Glutamatergic neuron (in vitro differentiated cells): ENCODE measurements around the gene MAT2A. TPM values are rescaled to one million over a fixed set of nuclear protein-coding genes. Genes with fewer than 3 reads are reported as not detected.

Source experiments
- DNase-seq: peaks from one replicate; pipeline ENCODE4 v3.0.0; 2022
- H3K27ac Mint-ChIP-seq: one replicate; pipeline ENCODE4 v1.8.0; 2020; ENCODE audit warnings: mild to moderate bottlenecking, mixed read lengths, inconsistent platforms; ENCODE audit not compliant: unreplicated experiment
- H3K27me3 Mint-ChIP-seq: one replicate; pipeline ENCODE4 v1.8.0; 2020; ENCODE audit warnings: mild to moderate bottlenecking, moderate library complexity, mixed read lengths, inconsistent platforms; ENCODE audit not compliant: unreplicated experiment
- H3K36me3 Mint-ChIP-seq: one replicate; pipeline ENCODE4 v1.8.0; 2020; ENCODE audit warnings: mild to moderate bottlenecking, mixed read lengths, inconsistent platforms; ENCODE audit not compliant: unreplicated experiment
- H3K4me1 Mint-ChIP-seq: one replicate; pipeline ENCODE4 v1.8.0; 2020; ENCODE audit warnings: mild to moderate bottlenecking, low read depth, mixed read lengths, inconsistent platforms; ENCODE audit not compliant: unreplicated experiment
- H3K4me3 Mint-ChIP-seq: one replicate; pipeline ENCODE4 v1.8.0; 2020; ENCODE audit warnings: mild to moderate bottlenecking, mixed read lengths, inconsistent platforms; ENCODE audit not compliant: unreplicated experiment
- H3K9me3 Mint-ChIP-seq: one replicate; pipeline ENCODE4 v1.8.0; 2020; ENCODE audit warnings: mild to moderate bottlenecking, moderate library complexity, mixed read lengths, inconsistent platforms; ENCODE audit not compliant: unreplicated experiment
- total RNA-seq: library from RNA; stranded (reverse); fragmentation: NEBNext Ultra II Directional; extraction: Animal tissue kit (Norgen Biotek cat#: 25700); gene quantifications from one replicate; pipeline ENCODE4 v1.2.1, GENCODE V29; 2021; ENCODE audit not compliant: unreplicated experiment
- TF ChIP-seq, protein P1 (sequence below): fragments of 200-600 bp; sonication (generic); IDR thresholded peaks from one replicate; pipeline ENCODE4 v1.5.0; 2021; ENCODE audit not compliant: partially characterized antibody, unreplicated experiment

MAT2A gene
- total RNA-seq, 1 donor from 2014 or later = 302 TPM

DNA sequence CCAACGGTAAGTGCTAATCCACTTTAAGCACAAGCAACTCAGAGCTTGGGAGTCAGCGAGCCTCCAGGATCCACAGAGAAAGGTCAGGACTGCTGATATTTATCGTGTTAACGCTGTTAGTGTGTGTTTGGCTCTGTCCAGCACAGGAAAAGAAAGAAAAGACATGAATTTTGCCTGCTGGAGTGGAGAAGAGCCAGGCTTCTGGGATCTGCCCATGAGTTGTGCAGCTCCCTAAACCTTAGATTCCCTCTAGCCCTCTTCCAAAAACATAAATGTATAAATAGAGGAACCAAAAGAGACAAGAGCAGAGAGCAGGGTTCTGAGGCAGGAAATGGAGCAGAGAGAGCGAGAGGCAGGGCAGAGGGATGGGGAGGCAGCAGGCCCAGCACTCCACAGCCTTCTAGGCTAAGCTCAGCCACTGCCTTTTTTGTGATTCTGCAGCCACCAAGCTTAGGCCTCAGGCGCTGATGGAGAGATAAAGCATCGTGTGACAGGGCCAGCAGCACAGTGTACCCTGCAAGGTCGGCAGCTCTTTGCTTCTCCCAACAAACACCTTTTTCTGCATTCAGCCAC, 14.5 kb upstream of the MAT2A start:
- Mint-ChIP-seq H3K4me3 (no peak overlapping the region), H3K9me3 (no peaks in the 10 kb centered on the region), H3K4me1 (peaks cover 11% of the 10 kb centered on the region), H3K27me3 (peaks cover 5% of the 10 kb centered on the region), H3K27ac (no peak overlapping the region), H3K36me3 (no peaks in the 10 kb centered on the region)
- DNase-seq = peak; percentile 30
- TF ChIP-seq, protein P1, sequence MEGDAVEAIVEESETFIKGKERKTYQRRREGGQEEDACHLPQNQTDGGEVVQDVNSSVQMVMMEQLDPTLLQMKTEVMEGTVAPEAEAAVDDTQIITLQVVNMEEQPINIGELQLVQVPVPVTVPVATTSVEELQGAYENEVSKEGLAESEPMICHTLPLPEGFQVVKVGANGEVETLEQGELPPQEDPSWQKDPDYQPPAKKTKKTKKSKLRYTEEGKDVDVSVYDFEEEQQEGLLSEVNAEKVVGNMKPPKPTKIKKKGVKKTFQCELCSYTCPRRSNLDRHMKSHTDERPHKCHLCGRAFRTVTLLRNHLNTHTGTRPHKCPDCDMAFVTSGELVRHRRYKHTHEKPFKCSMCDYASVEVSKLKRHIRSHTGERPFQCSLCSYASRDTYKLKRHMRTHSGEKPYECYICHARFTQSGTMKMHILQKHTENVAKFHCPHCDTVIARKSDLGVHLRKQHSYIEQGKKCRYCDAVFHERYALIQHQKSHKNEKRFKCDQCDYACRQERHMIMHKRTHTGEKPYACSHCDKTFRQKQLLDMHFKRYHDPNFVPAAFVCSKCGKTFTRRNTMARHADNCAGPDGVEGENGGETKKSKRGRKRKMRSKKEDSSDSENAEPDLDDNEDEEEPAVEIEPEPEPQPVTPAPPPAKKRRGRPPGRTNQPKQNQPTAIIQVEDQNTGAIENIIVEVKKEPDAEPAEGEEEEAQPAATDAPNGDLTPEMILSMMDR = no peak

DNA sequence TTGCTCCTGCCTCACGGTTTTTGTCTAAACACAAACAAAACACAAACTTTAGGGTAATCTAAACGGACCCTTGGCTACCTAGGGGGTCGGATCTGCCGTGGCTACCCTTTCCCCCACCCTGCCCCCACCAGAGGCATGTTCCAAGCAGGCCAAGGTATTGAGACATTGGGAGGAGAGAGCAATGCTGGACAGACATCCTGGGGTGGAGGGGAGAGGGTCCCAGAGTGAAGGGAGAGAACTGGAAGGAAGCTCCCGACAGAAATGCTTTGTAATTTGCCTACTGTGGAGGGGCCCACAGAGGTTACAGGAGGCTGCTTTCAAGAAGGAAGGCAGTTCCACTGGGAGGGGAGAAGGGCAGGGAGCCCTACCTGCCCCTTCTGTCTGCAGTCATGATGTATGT, 13.9 kb upstream of the MAT2A start:
- no peaks in the 10 kb centered on the region for H3K9me3 Mint-ChIP-seq
- peaks cover 11% of the 10 kb centered on the region for H3K4me1 Mint-ChIP-seq
- H3K27ac Mint-ChIP-seq = no peak overlapping the region
- TF ChIP-seq, protein P1 = no peak
- DNase-seq = no peak
- H3K27me3 Mint-ChIP-seq = peaks cover 5% of the 10 kb centered on the region
- peak overlapping the region; percentile 26 for H3K4me3 Mint-ChIP-seq
- H3K36me3 Mint-ChIP-seq = no peaks in the 10 kb centered on the region

DNA sequence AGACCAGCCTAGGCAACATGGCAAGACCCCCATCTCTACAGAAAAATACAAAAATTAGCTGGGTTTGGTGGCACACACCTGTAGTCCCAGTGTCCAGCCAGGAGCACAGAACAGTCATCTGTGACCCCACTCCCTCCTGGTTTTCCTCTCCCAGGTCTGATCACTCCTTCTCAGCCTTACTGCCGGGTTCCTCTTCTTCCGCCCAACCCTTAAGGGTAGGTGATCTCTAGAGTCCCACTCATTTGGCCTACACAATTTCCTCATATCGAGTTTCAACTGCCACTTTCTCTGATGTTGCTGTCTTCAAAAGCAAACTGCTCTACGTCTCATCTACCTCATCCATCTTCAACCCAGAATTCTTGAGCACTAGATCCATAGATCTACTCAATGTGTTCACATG, 13.4 kb upstream of the MAT2A start:
- DNase-seq = no peak
- Mint-ChIP-seq H3K4me3 (no peak overlapping the region), H3K4me1 (peaks cover 11% of the 10 kb centered on the region), H3K27me3 (peaks cover 5% of the 10 kb centered on the region), H3K9me3 (no peaks in the 10 kb centered on the region), H3K27ac (no peak overlapping the region), H3K36me3 (no peaks in the 10 kb centered on the region)
- TF ChIP-seq, protein P1 = no peak

DNA sequence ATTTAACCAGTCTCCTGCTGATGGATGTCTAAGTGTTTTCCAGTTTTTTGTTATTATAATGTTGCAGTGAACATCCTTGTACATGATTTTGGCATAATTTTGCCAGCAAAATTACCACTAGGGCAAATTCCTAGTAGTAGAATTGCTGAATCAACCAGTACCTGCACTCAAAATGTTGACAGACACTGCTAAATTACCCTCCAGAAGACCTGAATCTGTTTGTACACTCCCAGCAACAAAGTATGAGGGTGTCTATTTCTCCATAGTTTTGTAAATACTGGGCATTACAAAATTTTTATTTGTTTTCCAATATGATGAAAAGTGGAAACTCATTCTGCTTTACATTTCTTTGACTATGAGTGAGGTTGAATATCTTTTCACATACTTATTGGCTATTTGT, 11.2 kb upstream of the MAT2A start:
- peaks cover 5% of the 10 kb centered on the region for H3K27me3 Mint-ChIP-seq
- no peak for DNase-seq
- peaks cover 11% of the 10 kb centered on the region for H3K4me1 Mint-ChIP-seq
- H3K36me3 Mint-ChIP-seq = no peaks in the 10 kb centered on the region
- H3K9me3 Mint-ChIP-seq = no peaks in the 10 kb centered on the region
- TF ChIP-seq, protein P1 = no peak
- H3K27ac Mint-ChIP-seq = no peak overlapping the region
- H3K4me3 Mint-ChIP-seq = no peak overlapping the region

DNA sequence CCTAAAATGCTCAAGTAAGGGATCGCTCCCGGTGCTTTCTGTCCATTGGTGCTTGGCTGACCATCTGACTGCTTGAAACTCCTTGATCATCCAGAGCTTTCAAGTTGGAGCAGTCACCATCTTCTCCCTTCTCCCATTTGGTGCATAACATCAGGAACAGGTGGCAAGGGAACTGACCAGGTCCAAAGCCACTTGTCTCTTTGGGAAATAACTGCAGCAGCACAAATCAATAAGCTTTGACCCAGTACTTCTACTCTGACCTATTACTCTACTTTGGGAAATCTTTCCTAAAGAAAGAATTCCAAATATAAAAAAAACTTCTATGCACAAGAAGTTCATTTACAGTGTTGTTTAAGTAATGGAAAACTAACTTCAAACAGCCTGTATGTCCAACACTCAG, 10.6 kb upstream of the MAT2A start:
- Mint-ChIP-seq H3K27me3 (peaks cover 2% of the 10 kb centered on the region), H3K9me3 (no peaks in the 10 kb centered on the region), H3K4me3 (no peak overlapping the region), H3K36me3 (no peaks in the 10 kb centered on the region), H3K27ac (no peak overlapping the region), H3K4me1 (peaks cover 8% of the 10 kb centered on the region)
- TF ChIP-seq, protein P1 = no peak
- no peak for DNase-seq
